ENCODE results near the gene CMC1.
"Not testable (repeated sequence)": the region's sequence is repeated elsewhere in the genome, so short reads cannot be mapped to it uniquely, and the experiment has no call there.

The CMC1 gene

DNA sequence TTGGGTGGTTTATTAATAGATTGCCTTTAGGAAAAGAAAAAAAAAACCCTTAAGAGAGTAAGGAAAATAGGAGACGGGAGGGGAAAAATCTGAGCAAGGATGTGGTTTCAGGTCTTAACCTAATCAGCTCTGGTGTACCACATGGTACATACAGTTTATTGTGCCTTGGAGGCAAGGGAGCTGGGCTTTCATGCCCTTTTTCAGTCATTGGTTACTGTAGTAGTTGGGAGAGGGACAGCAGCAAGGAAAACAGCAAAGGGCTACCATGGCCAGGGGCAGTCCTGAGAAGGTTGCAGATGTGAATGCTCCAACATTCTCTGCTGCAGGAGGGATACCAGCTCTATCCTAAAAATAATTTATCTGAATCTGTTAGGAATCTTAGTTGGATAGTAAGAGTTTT is 5.9 kb downstream of the CMC1 start:
- no peak for DNase-seq

- DNase-seq: no peak
These were observed 9.6 kb downstream of the CMC1 start for GRCh38 chr3:28250999-28251398.

DNA sequence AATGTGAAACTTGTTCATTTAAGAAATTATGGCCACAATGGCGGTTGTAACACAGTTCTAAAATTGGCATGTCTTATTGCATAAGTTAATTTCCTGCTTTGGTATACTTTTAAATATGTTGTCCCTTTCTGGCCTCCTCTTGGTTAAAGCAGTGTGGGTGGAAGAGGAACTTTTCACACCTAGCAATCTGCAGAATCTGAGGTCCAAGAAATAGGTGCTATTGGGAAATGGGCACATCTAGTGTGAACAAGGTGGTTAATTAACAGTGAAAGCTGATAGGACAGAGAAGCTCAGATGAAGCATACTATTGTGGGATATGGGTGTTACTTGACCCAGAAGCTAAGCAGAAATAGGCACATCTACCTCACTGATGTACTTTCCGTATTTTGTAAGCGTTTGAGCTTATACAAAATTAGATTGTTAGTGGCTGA is 10.6 kb downstream of the CMC1 start:
- no peak for DNase-seq

GRCh38 chr3:28253040-28253715 is 11.8 kb downstream of the CMC1 start:
- no peak for DNase-seq

DNA sequence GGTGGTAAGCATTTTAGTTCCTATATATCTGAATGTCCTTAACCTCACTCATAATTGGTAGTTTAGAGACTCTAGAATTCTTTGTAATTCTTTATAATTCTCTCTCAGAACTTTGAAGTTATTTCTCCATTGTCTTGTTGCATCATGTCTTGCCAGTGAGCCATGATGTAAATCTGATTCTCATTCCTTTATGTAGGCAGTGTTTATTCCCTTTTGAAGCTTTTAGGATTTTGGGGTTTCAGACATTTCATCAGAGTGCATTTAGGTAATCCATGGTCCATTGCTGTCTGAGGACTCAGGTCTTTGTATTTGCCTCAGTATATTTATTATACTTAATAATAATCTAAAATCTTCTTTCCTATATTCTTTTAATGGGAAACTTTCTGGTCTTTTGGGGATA is 20.6 kb downstream of the CMC1 start:
- DNase-seq: no peak

DNA sequence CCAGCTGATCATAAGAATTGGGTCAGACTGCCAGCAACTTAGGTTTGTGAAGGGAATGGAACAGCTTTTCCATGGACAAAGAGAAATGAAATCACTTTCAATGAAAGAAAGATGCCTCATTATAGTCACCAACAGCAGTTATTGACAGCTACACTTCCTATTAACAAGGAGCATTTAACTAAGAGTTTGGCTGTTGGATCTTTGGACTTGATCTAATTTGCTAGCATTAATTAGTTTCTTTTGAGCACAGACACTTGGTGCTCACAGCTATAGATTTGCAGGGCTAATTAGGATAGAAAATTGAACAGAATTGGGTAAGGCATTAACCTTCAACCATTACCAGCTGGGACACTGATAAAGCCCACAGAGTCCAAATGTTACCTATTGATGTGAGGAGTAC is 24.2 kb downstream of the CMC1 start:
- DNase-seq: no peak

GRCh38 chr3:28267984-28268849 is 26.8 kb downstream of the CMC1 start:
- DNase-seq: no peak

GRCh38 chr3:28268989-28269388 is 27.6 kb downstream of the CMC1 start:
- DNase-seq: no peak

DNA sequence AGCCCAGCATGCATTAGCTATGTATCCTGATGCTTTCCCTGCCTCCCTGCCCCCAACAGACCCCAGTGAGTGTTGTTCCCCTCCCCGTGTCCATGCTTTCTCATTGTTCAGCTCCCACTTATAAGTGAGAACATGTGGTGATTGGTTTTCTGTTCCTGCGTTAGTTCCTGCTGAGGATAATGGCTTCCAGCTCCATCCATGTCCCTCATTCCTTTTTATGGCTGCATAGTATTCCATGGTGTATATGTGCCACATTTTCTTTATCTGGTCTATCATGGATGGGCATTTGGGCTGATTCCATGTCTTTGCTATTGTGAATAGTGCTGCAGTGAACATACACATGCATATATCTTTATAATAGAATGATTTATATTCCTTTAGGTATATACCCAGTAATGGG is 28.5 kb downstream of the CMC1 start:
- not testable (repeated sequence) for DNase-seq

DNA sequence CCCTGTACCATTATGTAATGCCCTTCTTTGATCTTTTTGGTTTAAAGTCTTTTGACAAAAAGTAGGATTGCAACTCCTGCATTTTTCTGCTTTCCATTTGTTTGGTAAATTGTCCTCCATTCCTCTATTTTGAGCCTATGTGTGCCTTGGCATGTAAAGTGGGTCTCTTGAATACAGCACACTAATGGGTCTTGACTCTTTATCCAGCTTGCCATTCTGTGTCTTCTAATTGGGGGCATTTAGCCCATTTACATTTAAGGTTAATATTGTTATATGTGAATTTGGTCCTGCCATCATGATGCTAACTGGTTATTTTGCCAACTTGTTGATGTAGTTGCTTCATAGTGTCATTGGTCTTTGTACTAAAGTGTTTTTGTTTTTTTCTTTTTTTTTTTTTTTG is 32.4 kb downstream of the CMC1 start:
- no peak for DNase-seq

- no peak for DNase-seq
These were observed 37.5 kb downstream of the CMC1 start for GRCh38 chr3:28278918-28279317.

- DNase-seq: no peak
These were observed 38.4 kb downstream of the CMC1 start for GRCh38 chr3:28279770-28280169.

GRCh38 chr3:28280781-28281180 is 39.4 kb downstream of the CMC1 start:
- DNase-seq: no peak

DNA sequence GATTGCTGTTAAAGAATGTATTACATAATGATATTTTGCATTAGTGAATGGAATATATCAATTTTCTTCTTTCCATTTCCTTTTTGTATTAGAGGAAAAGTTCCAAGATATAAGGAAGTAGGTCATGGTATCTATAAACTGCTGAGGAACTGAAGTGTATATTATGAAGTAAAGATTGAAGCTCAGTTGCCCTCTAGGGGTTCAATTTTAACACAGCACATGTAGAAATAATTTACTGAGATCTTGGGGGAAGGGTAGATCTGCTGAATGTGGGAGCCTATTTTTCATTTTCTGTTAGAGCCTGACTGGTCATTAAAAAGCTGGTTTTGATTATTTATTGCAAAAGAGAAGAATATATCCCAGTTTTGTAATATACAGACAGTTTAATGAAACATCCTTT is 45.2 kb downstream of the CMC1 start:
- no peak for DNase-seq

DNA sequence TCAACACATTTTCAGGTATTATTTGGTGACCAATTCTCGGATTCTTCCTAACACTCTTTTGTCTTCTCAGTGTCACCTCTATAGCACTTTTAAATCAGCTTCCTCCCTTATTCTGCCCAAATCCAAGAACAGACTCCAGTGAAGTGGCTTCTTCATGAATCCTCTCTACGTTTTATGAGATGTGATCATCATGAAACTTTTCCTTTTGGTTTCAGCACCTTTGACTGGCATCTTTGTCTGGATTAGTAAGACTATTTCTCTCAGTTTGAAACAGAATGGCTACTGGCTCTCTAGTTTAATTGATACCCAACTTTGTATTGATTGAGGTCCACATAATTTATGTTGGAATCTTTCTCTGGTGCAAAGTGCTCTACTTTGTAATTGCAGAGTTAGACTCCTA is 45.6 kb downstream of the CMC1 start:
- DNase-seq: no peak

- DNase-seq: no peak
These were observed 49.5 kb downstream of the CMC1 start for GRCh38 chr3:28290863-28291300.

- no peak for DNase-seq
These were observed 50.2 kb downstream of the CMC1 start for GRCh38 chr3:28291577-28291976.

- DNase-seq: no peak
These were observed 51.2 kb downstream of the CMC1 start for GRCh38 chr3:28292622-28293021.

DNA sequence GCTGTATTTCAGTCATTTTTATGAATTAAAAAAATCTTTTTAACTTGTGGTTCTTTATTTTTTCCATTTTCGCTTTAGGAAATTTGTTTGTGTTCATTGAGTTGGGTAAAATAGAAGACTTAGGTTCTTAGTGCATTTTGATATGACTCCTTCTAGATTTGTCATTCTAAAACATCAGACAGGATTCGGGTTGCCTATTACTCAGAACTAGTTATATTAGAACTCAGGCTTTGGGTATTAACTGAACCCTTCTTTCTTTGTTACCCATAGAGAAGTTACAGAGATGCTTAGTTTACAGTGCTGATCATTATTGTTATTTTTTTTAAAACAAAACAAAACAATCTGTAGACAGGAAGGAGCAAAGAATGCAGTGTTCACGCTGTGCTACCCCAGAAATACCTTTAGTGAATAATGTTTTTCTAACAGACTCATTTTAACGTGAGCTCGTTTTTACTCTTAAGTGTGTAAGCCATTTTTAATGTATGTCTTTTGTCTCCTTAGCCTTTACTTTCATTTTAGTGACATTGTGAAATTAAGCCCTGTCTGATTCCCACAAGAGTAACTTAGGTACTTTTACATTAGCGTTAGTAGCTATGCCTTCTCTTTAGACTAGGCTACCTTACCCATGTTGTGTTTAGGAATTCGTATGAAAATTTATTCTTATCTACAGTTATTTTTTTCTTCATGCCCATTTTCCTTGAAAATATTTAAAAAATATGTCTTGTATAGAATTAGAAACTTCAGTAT is 53.4 kb downstream of the CMC1 start:
- DNase-seq: no peak

- DNase-seq: no peak
These were observed 54.6 kb downstream of the CMC1 start for GRCh38 chr3:28295898-28296490.

GRCh38 chr3:28299705-28300104 is 58.3 kb downstream of the CMC1 start:
- no peak for DNase-seq

DNA sequence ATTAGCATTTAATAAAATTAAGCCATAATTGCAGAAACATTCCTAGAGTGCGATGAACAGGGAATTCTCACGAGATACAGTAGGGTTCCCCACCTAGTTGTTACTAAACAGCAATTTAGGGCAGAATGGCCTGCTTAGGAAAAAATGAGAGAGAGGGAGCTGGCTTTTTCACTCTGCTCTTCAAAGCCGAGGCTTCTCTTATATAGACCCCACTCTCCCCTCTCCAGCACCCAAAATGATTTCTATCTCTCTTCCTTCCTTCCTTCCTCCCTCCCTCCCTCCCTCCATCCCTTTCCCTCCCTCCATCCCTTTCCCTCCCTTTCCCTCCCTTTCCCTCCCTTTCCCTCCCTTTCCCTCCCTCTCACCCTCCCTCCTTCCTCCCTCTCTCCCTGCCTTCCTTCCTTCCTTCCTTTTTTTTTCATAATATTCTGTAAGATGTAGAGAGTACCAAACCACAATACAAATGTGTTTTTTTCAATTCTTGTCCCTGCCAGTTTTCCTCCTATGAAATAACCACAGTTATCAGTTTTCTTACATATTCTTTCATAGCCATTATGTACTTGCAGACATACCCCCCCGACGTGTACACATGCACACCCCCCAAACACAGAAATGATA is 59.0 kb downstream of the CMC1 start:
- no peak for DNase-seq

GRCh38 chr3:28301688-28302087 is 60.3 kb downstream of the CMC1 start:
- DNase-seq: no peak

All from right forelimb (tissue), 1 donor.